ENCODE data around the gene OR6A2.
A peak's percentile ranks its signal among the peaks of the same experiment; 100 is the strongest.

Gene OR6A2

GRCh38 chr11:6794639-6795038 is 4.8 kb downstream of the OR6A2 start:
- Mint-ChIP-seq H3K4me3 (no peak overlapping the region), H3K36me3 (ENCODE audit: low read depth) (no peaks in the 10 kb centered on the region), H3K9me3 (no peaks in the 10 kb centered on the region), H3K4me1 (peaks cover 3% of the 10 kb centered on the region), H3K27ac (no peak overlapping the region), H3K27me3 (no peaks in the 10 kb centered on the region)
- DNase-seq (no peak), ATAC-seq (no peak)

GRCh38 chr11:6790546-6790945 is 8.9 kb downstream of the OR6A2 start:
- Mint-ChIP-seq H3K27me3 (peaks cover 9% of the 10 kb centered on the region), H3K27ac (no peak overlapping the region), H3K4me3 (no peak overlapping the region), H3K9me3 (no peaks in the 10 kb centered on the region), H3K4me1 (no peaks in the 10 kb centered on the region), H3K36me3 (ENCODE audit: low read depth) (no peaks in the 10 kb centered on the region)
- DNase-seq, result no peak
- no peak for ATAC-seq

- H3K4me3 Mint-ChIP-seq, result no peak within 1 kb of the TSS
- no peaks in the 10 kb centered on the region for H3K9me3 Mint-ChIP-seq
- no peaks in the 10 kb centered on the region for H3K36me3 Mint-ChIP-seq (ENCODE audit: low read depth)
- no peak for DNase-seq
- H3K27ac Mint-ChIP-seq, result no peak within 1 kb of the TSS
- ATAC-seq, result no peak
- peaks cover 11% of the 10 kb centered on the region for H3K27me3 Mint-ChIP-seq
- no peaks in the 10 kb centered on the region for H3K4me1 Mint-ChIP-seq
Observed at GRCh38 chr11:6782720-6783119, 16.8 kb downstream of the OR6A2 start, which contains the start of gene OR2AG1. Gene OR2AG1 (plus strand): TSS chr11:6783020. CDS start chr11:6785038, 2,018 bp downstream.

GRCh38 chr11:6780829-6781228 is 18.7 kb downstream of the OR6A2 start:
- Mint-ChIP-seq H3K4me3 (no peak overlapping the region), H3K27me3 (peaks cover 9% of the 10 kb centered on the region), H3K27ac (no peak overlapping the region), H3K36me3 (ENCODE audit: low read depth) (no peaks in the 10 kb centered on the region), H3K9me3 (no peaks in the 10 kb centered on the region), H3K4me1 (no peaks in the 10 kb centered on the region)
- DNase-seq (no peak), ATAC-seq (no peak)

- Mint-ChIP-seq H3K4me3 (no peak overlapping the region), H3K27ac (no peak overlapping the region), H3K27me3 (peaks cover 6% of the 10 kb centered on the region), H3K4me1 (no peaks in the 10 kb centered on the region), H3K36me3 (ENCODE audit: low read depth) (no peaks in the 10 kb centered on the region), H3K9me3 (no peaks in the 10 kb centered on the region)
- ATAC-seq, result no peak
- no peak for DNase-seq
Observed at GRCh38 chr11:6778518-6778917, 21.0 kb downstream of the OR6A2 start.

- DNase-seq (no peak), ATAC-seq (no peak)
- Mint-ChIP-seq H3K36me3 (ENCODE audit: low read depth) (no peaks in the 10 kb centered on the region), H3K4me3 (no peak within 1 kb of the TSS), H3K27me3 (no peaks in the 10 kb centered on the region), H3K4me1 (peaks cover 3% of the 10 kb centered on the region), H3K27ac (peak within 1 kb of the TSS; percentile 3), H3K9me3 (no peaks in the 10 kb centered on the region)
Observed at GRCh38 chr11:6771926-6772893, 27.3 kb downstream of the OR6A2 start, which contains the start of gene OR2AG2. Gene OR2AG2 (minus strand): TSS chr11:6771976. CDS start chr11:6768957, 3,019 bp downstream.

- H3K4me1 Mint-ChIP-seq, result peaks cover 3% of the 10 kb centered on the region
- no peaks in the 10 kb centered on the region for H3K36me3 Mint-ChIP-seq (ENCODE audit: low read depth)
- H3K27ac Mint-ChIP-seq, result no peak overlapping the region
- peaks cover 2% of the 10 kb centered on the region for H3K27me3 Mint-ChIP-seq
- no peak overlapping the region for H3K4me3 Mint-ChIP-seq
- peak; percentile 80 for ATAC-seq
- H3K9me3 Mint-ChIP-seq, result no peaks in the 10 kb centered on the region
- DNase-seq, result peak; percentile 49
Observed at GRCh38 chr11:6757373-6757967, 42.0 kb downstream of the OR6A2 start.

- H3K27me3 Mint-ChIP-seq, result no peaks in the 10 kb centered on the region
- DNase-seq, result no peak
- peaks cover 3% of the 10 kb centered on the region for H3K4me1 Mint-ChIP-seq
- no peaks in the 10 kb centered on the region for H3K36me3 Mint-ChIP-seq (ENCODE audit: low read depth)
- H3K4me3 Mint-ChIP-seq, result no peak overlapping the region
- ATAC-seq, result no peak
- no peak overlapping the region for H3K27ac Mint-ChIP-seq
- H3K9me3 Mint-ChIP-seq, result no peaks in the 10 kb centered on the region
Observed at GRCh38 chr11:6755953-6756347, 43.5 kb downstream of the OR6A2 start.

GRCh38 chr11:6755303-6755952 is 44.1 kb downstream of the OR6A2 start:
- no peaks in the 10 kb centered on the region for H3K36me3 Mint-ChIP-seq (ENCODE audit: low read depth)
- no peak overlapping the region for H3K4me3 Mint-ChIP-seq
- DNase-seq, result peak; percentile 25
- H3K4me1 Mint-ChIP-seq, result peaks cover 4% of the 10 kb centered on the region
- no peaks in the 10 kb centered on the region for H3K9me3 Mint-ChIP-seq
- no peaks in the 10 kb centered on the region for H3K27me3 Mint-ChIP-seq
- ATAC-seq, result peak; percentile 27
- H3K27ac Mint-ChIP-seq, result no peak overlapping the region

- H3K4me1 Mint-ChIP-seq, result peaks cover 26% of the 10 kb centered on the region
- H3K27me3 Mint-ChIP-seq, result no peaks in the 10 kb centered on the region
- H3K27ac Mint-ChIP-seq, result no peak overlapping the region
Observed at GRCh38 chr11:6747097-6747668, 52.3 kb downstream of the OR6A2 start.

GRCh38 chr11:6746626-6747025 is 52.9 kb downstream of the OR6A2 start:
- Mint-ChIP-seq H3K4me3 (no peak overlapping the region), H3K4me1 (peaks cover 32% of the 10 kb centered on the region), H3K36me3 (ENCODE audit: low read depth) (no peaks in the 10 kb centered on the region), H3K27ac (no peak overlapping the region), H3K9me3 (no peaks in the 10 kb centered on the region), H3K27me3 (no peaks in the 10 kb centered on the region)
- DNase-seq, result no peak
- ATAC-seq, result peak; percentile 3

More at GRCh38 chr11:6747097-6747668, 52.3 kb downstream of the OR6A2 start:
- no peak for ATAC-seq
- no peaks in the 10 kb centered on the region for H3K9me3 Mint-ChIP-seq
- H3K36me3 Mint-ChIP-seq (ENCODE audit: low read depth), result no peaks in the 10 kb centered on the region
- DNase-seq, result no peak
- no peak overlapping the region for H3K4me3 Mint-ChIP-seq

GRCh38 chr11:6746086-6746618 is 53.3 kb downstream of the OR6A2 start:
- ATAC-seq, result peak; percentile 79
- no peaks in the 10 kb centered on the region for H3K9me3 Mint-ChIP-seq
- H3K4me1 Mint-ChIP-seq, result peaks cover 33% of the 10 kb centered on the region
- H3K4me3 Mint-ChIP-seq, result no peak overlapping the region
- H3K27ac Mint-ChIP-seq, result no peak overlapping the region
- H3K36me3 Mint-ChIP-seq (ENCODE audit: low read depth), result no peaks in the 10 kb centered on the region
- no peaks in the 10 kb centered on the region for H3K27me3 Mint-ChIP-seq
- peak; percentile 52 for DNase-seq

GRCh38 chr11:6745465-6746015 is 53.9 kb downstream of the OR6A2 start:
- peaks cover 37% of the 10 kb centered on the region for H3K4me1 Mint-ChIP-seq
- H3K4me3 Mint-ChIP-seq, result no peak overlapping the region
- H3K27ac Mint-ChIP-seq, result no peak overlapping the region
- no peaks in the 10 kb centered on the region for H3K9me3 Mint-ChIP-seq
- DNase-seq, result no peak
- no peaks in the 10 kb centered on the region for H3K27me3 Mint-ChIP-seq
- ATAC-seq, result peak; percentile 46
- H3K36me3 Mint-ChIP-seq (ENCODE audit: low read depth), result peaks cover 3% of the 10 kb centered on the region

- Mint-ChIP-seq H3K27me3 (no peaks in the 10 kb centered on the region), H3K4me3 (no peak overlapping the region), H3K4me1 (peaks cover 42% of the 10 kb centered on the region), H3K9me3 (no peaks in the 10 kb centered on the region), H3K36me3 (ENCODE audit: low read depth) (peaks cover 3% of the 10 kb centered on the region), H3K27ac (no peak overlapping the region)
- DNase-seq (no peak), ATAC-seq (no peak)
Observed at GRCh38 chr11:6745018-6745417, 54.5 kb downstream of the OR6A2 start.
